Eye (tissue), 1 donor: ENCODE results near the gene CCK.
A peak's percentile ranks its signal among the peaks of the same experiment; 100 is the strongest.

Experiments used
- DNase-seq: peaks from one replicate; pipeline ENCODE4 v3.0.0-alpha.2; 2015

Gene CCK

GRCh38 chr3:42267878-42268277 lies 1.9 kb upstream of the CCK start:
- DNase-seq, result no peak

GRCh38 chr3:42265059-42265991 lies 660 bp downstream of the CCK start:
- peak; percentile 37 for DNase-seq

- peak; percentile 73 for DNase-seq
Measured at GRCh38 chr3:42264399-42265058, 1.5 kb downstream of the CCK start.

- peak; percentile 62 for DNase-seq
Measured at GRCh38 chr3:42263354-42264346, 2.3 kb downstream of the CCK start.

GRCh38 chr3:42262525-42262924 lies 3.5 kb downstream of the CCK start:
- peak; percentile 48 for DNase-seq

GRCh38 chr3:42257007-42257406 lies 9.0 kb downstream of the CCK start:
- DNase-seq, result no peak

GRCh38 chr3:42256135-42256819 lies 9.7 kb downstream of the CCK start:
- no peak for DNase-seq

GRCh38 chr3:42254566-42254965 lies 11.4 kb downstream of the CCK start:
- DNase-seq, result no peak

- DNase-seq, result no peak
Measured at GRCh38 chr3:42250761-42251160, 15.2 kb downstream of the CCK start.

- DNase-seq, result peak; percentile 85
Measured at GRCh38 chr3:42247576-42248027, 18.4 kb downstream of the CCK start.

- no peak for DNase-seq
Measured at GRCh38 chr3:42246091-42246490, 19.9 kb downstream of the CCK start.

- no peak for DNase-seq
Measured at GRCh38 chr3:42236611-42237010, 29.4 kb downstream of the CCK start.

GRCh38 chr3:42235532-42235931 lies 30.5 kb downstream of the CCK start:
- DNase-seq, result no peak

GRCh38 chr3:42230860-42231259 lies 35.1 kb downstream of the CCK start:
- no peak for DNase-seq

- peak; percentile 84 for DNase-seq
Measured at GRCh38 chr3:42229942-42230688, 35.9 kb downstream of the CCK start.

- no peak for DNase-seq
Measured at GRCh38 chr3:42229266-42229941, 36.6 kb downstream of the CCK start.

- no peak for DNase-seq
Measured at GRCh38 chr3:42228796-42229195, 37.2 kb downstream of the CCK start.

- DNase-seq, result no peak
Measured at GRCh38 chr3:42226470-42227425, 39.2 kb downstream of the CCK start.
